ENCODE data around the gene ZFP91. TPM values are rescaled to one million over a fixed set of nuclear protein-coding genes. Genes with fewer than 3 reads are reported as not detected.

Gene ZFP91
- total RNA-seq, 2 donors from 2014 or later, result 45.8 to 58.8 TPM

GRCh38 chr11:58645854-58646253, 67.0 kb downstream of the ZFP91 start:
- ATAC-seq (ENCODE audit: insufficient number of reproducible peaks, low FRiP score, low read depth), result no peak

GRCh38 chr11:58647141-58647699, 68.4 kb downstream of the ZFP91 start:
- ATAC-seq (ENCODE audit: insufficient number of reproducible peaks, low FRiP score, low read depth) (no peak), DNase-seq (ENCODE audit: low spot score) (no peak)
- H3K9me3 ChIP-seq, result no peaks in the 10 kb centered on the region
- no peaks in the 10 kb centered on the region for H3K27me3 ChIP-seq (replicated peaks; ENCODE audit: insufficient read depth)
- no peak overlapping the region for H3K4me3 ChIP-seq
- H3K27ac ChIP-seq, result no peak overlapping the region
- TF ChIP-seq CTCF (IDR thresholded peaks at IDR 0.05), result no peak
- no peaks in the 10 kb centered on the region for H3K36me3 ChIP-seq
- H3K4me1 ChIP-seq (ENCODE audit: control insufficient read depth in 1 of 2, low read depth in 2 of 2), result peaks cover 0 to 10% of the 10 kb centered on the region in 2 donors

More at GRCh38 chr11:58645854-58646253, 67.0 kb downstream of the ZFP91 start:
- H3K27ac ChIP-seq, result no peak overlapping the region
- H3K27me3 ChIP-seq (replicated peaks; ENCODE audit: insufficient read depth), result no peaks in the 10 kb centered on the region
- TF ChIP-seq CTCF (IDR thresholded peaks at IDR 0.05), result no peak
- H3K4me1 ChIP-seq (ENCODE audit: control insufficient read depth in 1 of 2, low read depth in 2 of 2), result peaks cover 0 to 10% of the 10 kb centered on the region in 2 donors
- DNase-seq (ENCODE audit: low spot score), result no peak
- no peak overlapping the region for H3K4me3 ChIP-seq
- H3K36me3 ChIP-seq, result no peaks in the 10 kb centered on the region
- no peaks in the 10 kb centered on the region for H3K9me3 ChIP-seq

DNA sequence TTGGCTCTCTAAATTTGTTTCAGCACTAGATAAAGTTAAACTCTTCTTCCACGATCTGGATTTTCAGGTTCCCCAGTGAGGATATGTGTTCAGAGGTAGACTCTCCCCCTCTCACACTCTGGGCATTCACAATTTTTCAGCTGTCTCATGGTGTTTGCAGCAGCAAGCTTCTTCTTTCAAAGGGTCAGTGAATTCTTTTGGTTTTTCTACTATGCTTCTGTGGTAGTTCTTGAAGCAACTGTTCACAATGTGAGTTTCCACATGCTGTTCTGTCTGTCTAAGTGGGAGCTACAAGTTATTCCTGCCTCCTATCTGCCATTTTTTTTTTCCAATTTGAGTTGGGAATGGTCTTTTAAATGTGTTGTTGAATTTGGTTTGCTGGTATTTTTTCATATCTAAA, 69.0 kb downstream of the ZFP91 start:
- ATAC-seq (ENCODE audit: insufficient number of reproducible peaks, low FRiP score, low read depth) (no peak), DNase-seq (ENCODE audit: low spot score) (no peak)
- H3K36me3 ChIP-seq, result no peaks in the 10 kb centered on the region
- TF ChIP-seq CTCF (IDR thresholded peaks at IDR 0.05), result no peak
- H3K27ac ChIP-seq, result no peak overlapping the region
- H3K27me3 ChIP-seq (replicated peaks; ENCODE audit: insufficient read depth), result no peaks in the 10 kb centered on the region
- no peak overlapping the region for H3K4me3 ChIP-seq
- H3K9me3 ChIP-seq, result no peaks in the 10 kb centered on the region
- H3K4me1 ChIP-seq (ENCODE audit: control insufficient read depth in 1 of 2, low read depth in 2 of 2), result peaks cover 0 to 10% of the 10 kb centered on the region in 2 donors

GRCh38 chr11:58649623-58650022, 70.8 kb downstream of the ZFP91 start:
- peaks cover 0 to 10% of the 10 kb centered on the region in 2 donors for H3K4me1 ChIP-seq (ENCODE audit: control insufficient read depth in 1 of 2, low read depth in 2 of 2)
- no peaks in the 10 kb centered on the region for H3K9me3 ChIP-seq
- no peak for TF ChIP-seq CTCF (IDR thresholded peaks at IDR 0.05)
- H3K36me3 ChIP-seq, result no peaks in the 10 kb centered on the region
- DNase-seq (ENCODE audit: low spot score) (no peak), ATAC-seq (ENCODE audit: insufficient number of reproducible peaks, low FRiP score, low read depth) (no peak)
- no peak overlapping the region for H3K4me3 ChIP-seq
- no peak overlapping the region for H3K27ac ChIP-seq
- H3K27me3 ChIP-seq (replicated peaks; ENCODE audit: insufficient read depth), result no peaks in the 10 kb centered on the region

DNA sequence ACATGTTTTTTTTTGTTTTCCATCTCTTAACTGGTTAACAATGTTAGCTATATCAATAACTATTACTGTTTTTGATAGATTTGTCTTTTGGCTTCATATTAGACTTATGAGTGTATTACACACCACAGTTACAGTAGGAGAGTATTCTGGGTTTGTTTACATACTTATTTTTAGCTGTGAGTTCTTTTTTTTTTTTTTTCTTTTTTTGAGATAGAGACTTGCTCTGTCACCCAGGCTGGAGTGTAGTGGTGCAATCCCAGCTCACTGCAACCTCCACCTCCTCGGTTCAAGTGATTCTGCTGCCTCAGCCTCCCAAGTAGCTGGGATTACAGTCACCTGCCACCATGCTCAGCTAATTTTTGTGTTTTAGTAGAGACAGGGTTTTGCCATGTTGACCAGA, 71.6 kb downstream of the ZFP91 start:
- no peak for DNase-seq (ENCODE audit: low spot score)
- Histone ChIP-seq H3K36me3 (no peaks in the 10 kb centered on the region), H3K4me1 (ENCODE audit: control insufficient read depth in 1 of 2, low read depth in 2 of 2) (peaks cover 0 to 10% of the 10 kb centered on the region in 2 donors), H3K9me3 (no peaks in the 10 kb centered on the region), H3K27me3 (replicated peaks; ENCODE audit: insufficient read depth) (no peaks in the 10 kb centered on the region), H3K4me3 (no peak overlapping the region), H3K27ac (no peak overlapping the region)
- no peak for ATAC-seq (ENCODE audit: insufficient number of reproducible peaks, low FRiP score, low read depth)
- no peak for TF ChIP-seq CTCF (IDR thresholded peaks at IDR 0.05)
